Measurements from ENCODE around the gene MT1F.

MT1F gene

GRCh38 chr16:56626685-56627084 is 31.1 kb upstream of the MT1F start:
- DNase-seq (ENCODE audit: low read depth) = no peak
- peak overlapping the region; percentile 66 for H3K4me3 ChIP-seq (replicated peaks; ENCODE audit: low read depth, low read length)
- TF ChIP-seq CTCF (IDR thresholded peaks at IDR 0.05; ENCODE audit: low read length, missing control alignments) = no peak

GRCh38 chr16:56628486-56629350 is 29.0 kb upstream of the MT1F start:
- TF ChIP-seq CTCF (IDR thresholded peaks at IDR 0.05; ENCODE audit: low read length, missing control alignments) = no peak
- DNase-seq (ENCODE audit: low read depth) = no peak
- no peak overlapping the region for H3K4me3 ChIP-seq (replicated peaks; ENCODE audit: low read depth, low read length)

- DNase-seq (ENCODE audit: low read depth) = no peak
- TF ChIP-seq CTCF (IDR thresholded peaks at IDR 0.05; ENCODE audit: low read length, missing control alignments) = no peak
Measured at GRCh38 chr16:56629531-56629930, 28.2 kb upstream of the MT1F start.

DNA sequence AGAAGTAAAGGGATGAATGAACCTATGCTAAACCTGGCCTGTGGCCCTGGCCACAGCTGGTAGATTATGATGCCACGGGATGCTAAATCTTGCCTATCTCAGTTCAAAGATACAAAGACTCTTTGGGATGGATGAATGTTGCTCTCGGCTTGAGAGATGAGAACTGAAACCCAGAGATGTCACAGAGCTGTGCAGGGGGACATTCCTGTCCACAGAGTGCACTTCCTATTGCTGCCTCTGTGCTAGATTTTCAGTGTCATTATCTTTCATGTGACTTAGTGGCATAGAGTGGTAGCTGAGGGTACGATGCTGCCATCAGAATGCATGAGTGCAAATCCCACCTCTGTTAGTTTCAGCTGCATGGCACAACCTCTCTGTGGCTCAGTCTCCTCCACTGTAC is 27.6 kb upstream of the MT1F start:
- H3K4me3 ChIP-seq (replicated peaks; ENCODE audit: low read depth, low read length) = no peak overlapping the region
- TF ChIP-seq CTCF (IDR thresholded peaks at IDR 0.05; ENCODE audit: low read length, missing control alignments) = no peak
- DNase-seq (ENCODE audit: low read depth) = no peak

More at GRCh38 chr16:56629531-56629930, 28.2 kb upstream of the MT1F start:
- H3K4me3 ChIP-seq (replicated peaks; ENCODE audit: low read depth, low read length) = no peak overlapping the region

DNA sequence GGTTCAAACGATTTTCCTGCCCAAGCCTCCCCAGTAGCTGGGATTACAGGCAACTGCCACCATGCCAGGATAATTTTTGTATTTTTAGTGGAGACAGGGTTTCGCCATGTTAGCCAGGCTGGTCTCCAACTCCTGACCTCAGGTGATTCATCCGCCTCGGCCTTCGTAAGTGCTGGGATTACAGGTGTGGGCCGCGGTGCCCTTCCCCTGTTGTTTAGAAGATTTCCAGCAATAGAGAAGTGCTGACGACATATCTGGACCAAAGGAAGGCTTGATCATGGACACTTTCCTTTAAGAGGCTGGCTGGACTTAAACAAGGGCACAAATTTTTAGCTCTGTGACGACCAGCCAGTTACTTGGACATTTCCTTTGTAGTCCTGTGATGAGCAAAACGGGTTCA is 26.6 kb upstream of the MT1F start:
- no peak overlapping the region for H3K4me3 ChIP-seq (replicated peaks; ENCODE audit: low read depth, low read length)
- no peak for DNase-seq (ENCODE audit: low read depth)
- TF ChIP-seq CTCF (IDR thresholded peaks at IDR 0.05; ENCODE audit: low read length, missing control alignments) = no peak

DNA sequence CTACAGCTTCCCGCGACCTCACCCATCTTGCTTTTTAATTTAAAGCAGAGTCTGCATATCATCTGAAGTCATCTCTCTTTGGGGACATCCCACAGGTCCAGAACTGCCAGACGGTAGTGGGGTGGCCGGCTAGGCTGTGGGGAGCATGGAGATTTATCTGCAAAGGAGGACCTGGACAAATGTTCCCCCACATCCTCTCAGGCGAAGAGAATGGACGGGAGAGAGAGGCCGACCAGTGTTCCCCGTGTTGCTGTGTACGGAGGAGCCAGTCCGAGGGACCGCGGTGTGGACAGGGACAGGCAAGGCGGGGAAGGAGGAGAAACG is 26.0 kb upstream of the MT1F start:
- no peak for DNase-seq (ENCODE audit: low read depth)
- peak overlapping the region; percentile 43 for H3K4me3 ChIP-seq (replicated peaks; ENCODE audit: low read depth, low read length)

More for the DNA sequence above, 26.0 kb upstream of the MT1F start:
- no peak for TF ChIP-seq CTCF (IDR thresholded peaks at IDR 0.05; ENCODE audit: low read length, missing control alignments)
